Endothelial cell (in vitro differentiated cells): Measurements from ENCODE around the gene PTF1A. TPM values are rescaled to one million over a fixed set of nuclear protein-coding genes. Genes with fewer than 3 reads are reported as not detected.

Source experiments
- DNase-seq: peaks from one replicate; pipeline ENCODE4 v3.0.0; 2021; ENCODE audit warnings: low spot score
- H3K27ac Mint-ChIP-seq: one replicate; pipeline ENCODE4 v1.8.0; 2021; ENCODE audit warnings: mixed read lengths, inconsistent platforms; ENCODE audit not compliant: unreplicated experiment
- H3K27me3 Mint-ChIP-seq: one replicate; pipeline ENCODE4 v1.8.0; 2021; ENCODE audit warnings: mild to moderate bottlenecking, moderate library complexity, mixed read lengths, inconsistent platforms; ENCODE audit not compliant: unreplicated experiment
- H3K36me3 Mint-ChIP-seq: one replicate; pipeline ENCODE4 v1.8.0; 2021; ENCODE audit warnings: mild to moderate bottlenecking, low read depth, mixed read lengths, inconsistent platforms; ENCODE audit not compliant: unreplicated experiment
- H3K4me1 Mint-ChIP-seq: one replicate; pipeline ENCODE4 v1.8.0; 2021; ENCODE audit warnings: mild to moderate bottlenecking, mixed read lengths, inconsistent platforms; ENCODE audit not compliant: unreplicated experiment
- H3K4me3 Mint-ChIP-seq: one replicate; pipeline ENCODE4 v1.8.0; 2021; ENCODE audit warnings: mild to moderate bottlenecking, mixed read lengths, inconsistent platforms; ENCODE audit not compliant: unreplicated experiment
- H3K9me3 Mint-ChIP-seq: one replicate; pipeline ENCODE4 v1.8.0; 2021; ENCODE audit warnings: mixed read lengths, inconsistent platforms; ENCODE audit not compliant: unreplicated experiment
- total RNA-seq: library from RNA; stranded (reverse); fragmentation: NEBNext Ultra II Directional; extraction: Animal tissue kit (Norgen Biotek cat#: 25700); gene quantifications from one replicate; pipeline ENCODE4 v1.2.1, GENCODE V29; 2021; ENCODE audit not compliant: unreplicated experiment
- TF ChIP-seq, protein P1 (sequence below): fragments of 200-600 bp; sonication (generic); IDR thresholded peaks from one replicate; pipeline ENCODE4 v1.5.0; 2021; ENCODE audit warnings: antibody characterized with exemption; ENCODE audit not compliant: unreplicated experiment

PTF1A gene
- total RNA-seq, 1 donor from 2014 or later, result not detected

DNA sequence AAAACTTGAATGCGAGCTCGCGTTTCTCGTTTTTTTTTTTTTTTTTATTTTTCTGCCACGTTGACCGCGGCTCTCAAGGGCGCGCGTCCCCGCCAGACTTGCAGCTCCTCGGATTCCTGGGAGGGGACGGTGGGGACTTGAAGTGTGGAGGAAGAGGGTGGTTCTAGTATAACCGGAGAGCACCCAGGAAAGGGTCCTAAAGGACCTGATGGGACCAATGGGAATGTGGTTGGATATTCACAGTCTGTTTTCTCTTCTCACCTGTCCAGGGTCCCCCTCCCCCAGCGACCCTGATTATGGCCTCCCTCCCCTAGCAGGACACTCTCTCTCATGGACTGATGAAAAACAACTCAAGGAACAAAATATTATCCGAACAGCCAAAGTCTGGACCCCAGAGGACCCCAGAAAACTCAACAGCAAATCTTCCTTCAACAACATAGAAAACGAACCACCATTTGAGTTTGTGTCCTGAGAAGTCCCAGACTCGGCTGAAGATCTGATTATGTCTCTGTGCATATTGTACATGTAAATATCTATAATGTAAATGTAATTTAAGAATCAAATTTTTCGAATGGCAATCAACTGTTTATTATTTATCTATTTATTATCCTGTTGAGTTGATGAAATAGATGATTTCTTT is 1.4 kb downstream of the PTF1A start:
- H3K36me3 Mint-ChIP-seq, result peaks cover 4% of the 10 kb centered on the region
- TF ChIP-seq, protein P1, sequence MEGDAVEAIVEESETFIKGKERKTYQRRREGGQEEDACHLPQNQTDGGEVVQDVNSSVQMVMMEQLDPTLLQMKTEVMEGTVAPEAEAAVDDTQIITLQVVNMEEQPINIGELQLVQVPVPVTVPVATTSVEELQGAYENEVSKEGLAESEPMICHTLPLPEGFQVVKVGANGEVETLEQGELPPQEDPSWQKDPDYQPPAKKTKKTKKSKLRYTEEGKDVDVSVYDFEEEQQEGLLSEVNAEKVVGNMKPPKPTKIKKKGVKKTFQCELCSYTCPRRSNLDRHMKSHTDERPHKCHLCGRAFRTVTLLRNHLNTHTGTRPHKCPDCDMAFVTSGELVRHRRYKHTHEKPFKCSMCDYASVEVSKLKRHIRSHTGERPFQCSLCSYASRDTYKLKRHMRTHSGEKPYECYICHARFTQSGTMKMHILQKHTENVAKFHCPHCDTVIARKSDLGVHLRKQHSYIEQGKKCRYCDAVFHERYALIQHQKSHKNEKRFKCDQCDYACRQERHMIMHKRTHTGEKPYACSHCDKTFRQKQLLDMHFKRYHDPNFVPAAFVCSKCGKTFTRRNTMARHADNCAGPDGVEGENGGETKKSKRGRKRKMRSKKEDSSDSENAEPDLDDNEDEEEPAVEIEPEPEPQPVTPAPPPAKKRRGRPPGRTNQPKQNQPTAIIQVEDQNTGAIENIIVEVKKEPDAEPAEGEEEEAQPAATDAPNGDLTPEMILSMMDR, result no peak
- peaks cover 16% of the 10 kb centered on the region for H3K4me1 Mint-ChIP-seq
- no peak for DNase-seq
- H3K27me3 Mint-ChIP-seq, result peaks cover 39% of the 10 kb centered on the region
- peak overlapping the region; percentile 64 for H3K4me3 Mint-ChIP-seq
- no peaks in the 10 kb centered on the region for H3K9me3 Mint-ChIP-seq
- H3K27ac Mint-ChIP-seq, result peak overlapping the region; percentile 40

GRCh38 chr10:23194471-23194965 is 2.4 kb downstream of the PTF1A start:
- peaks cover 33% of the 10 kb centered on the region for H3K27me3 Mint-ChIP-seq
- no peak overlapping the region for H3K4me3 Mint-ChIP-seq
- peaks cover 17% of the 10 kb centered on the region for H3K4me1 Mint-ChIP-seq
- no peak overlapping the region for H3K27ac Mint-ChIP-seq
- no peak for DNase-seq
- TF ChIP-seq, protein P1, result no peak
- peaks cover 4% of the 10 kb centered on the region for H3K36me3 Mint-ChIP-seq
- H3K9me3 Mint-ChIP-seq, result no peaks in the 10 kb centered on the region

GRCh38 chr10:23194966-23195845 is 3.1 kb downstream of the PTF1A start:
- H3K27me3 Mint-ChIP-seq, result peaks cover 38% of the 10 kb centered on the region
- H3K4me1 Mint-ChIP-seq, result peaks cover 22% of the 10 kb centered on the region
- H3K36me3 Mint-ChIP-seq, result peaks cover 4% of the 10 kb centered on the region
- TF ChIP-seq, protein P1, result no peak
- no peak for DNase-seq
- H3K9me3 Mint-ChIP-seq, result no peaks in the 10 kb centered on the region
- H3K27ac Mint-ChIP-seq, result no peak overlapping the region
- no peak overlapping the region for H3K4me3 Mint-ChIP-seq

- no peak for DNase-seq
- Mint-ChIP-seq H3K9me3 (no peaks in the 10 kb centered on the region), H3K36me3 (peaks cover 4% of the 10 kb centered on the region), H3K27ac (no peak overlapping the region), H3K4me3 (no peak overlapping the region), H3K27me3 (peaks cover 39% of the 10 kb centered on the region), H3K4me1 (peaks cover 16% of the 10 kb centered on the region)
- TF ChIP-seq, protein P1, result no peak
Observed at GRCh38 chr10:23195846-23196600, 3.9 kb downstream of the PTF1A start.
